GM18499 (cell line): ENCODE results near the gene CC2D1A.

Experiments used
- ATAC-seq: cut with Tn5 transposase; IDR thresholded peaks from one replicate; pipeline ENCODE4 v1.9.1; 2021; ENCODE audit warnings: moderate number of reproducible peaks; ENCODE audit not compliant: insufficient read depth, unreplicated experiment

The CC2D1A gene

GRCh38 chr19:13905634-13906520 is at the start of gene CC2D1A, which contains the start of gene BRME1:
CC2D1A (plus strand) TSS chr19:13906201; CDS start chr19:13906442, 241 bp downstream.
BRME1 (minus strand) TSS chr19:13906117; CDS start chr19:13904892, 1,225 bp downstream.
- ATAC-seq = peak; percentile 58

DNA sequence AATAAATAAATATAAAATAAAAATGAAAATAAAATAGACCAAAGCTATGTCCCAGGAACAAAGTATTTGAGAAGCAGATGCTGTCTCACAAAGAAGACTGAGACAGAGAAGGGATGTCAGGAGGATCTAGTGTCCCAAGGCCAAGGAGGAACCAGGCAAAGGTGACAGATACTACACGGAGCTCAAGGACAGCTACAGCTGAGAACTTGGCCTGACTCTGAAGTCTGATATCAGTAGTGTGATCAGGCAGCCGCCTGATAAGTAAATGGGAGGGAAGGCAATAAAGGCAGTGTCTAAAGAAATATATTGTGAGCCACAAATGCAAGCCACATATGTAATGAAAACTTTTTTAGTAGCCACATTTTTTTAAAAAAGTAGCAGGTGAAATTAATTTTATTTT is 49.5 kb upstream of the CC2D1A start:
- no peak for ATAC-seq

DNA sequence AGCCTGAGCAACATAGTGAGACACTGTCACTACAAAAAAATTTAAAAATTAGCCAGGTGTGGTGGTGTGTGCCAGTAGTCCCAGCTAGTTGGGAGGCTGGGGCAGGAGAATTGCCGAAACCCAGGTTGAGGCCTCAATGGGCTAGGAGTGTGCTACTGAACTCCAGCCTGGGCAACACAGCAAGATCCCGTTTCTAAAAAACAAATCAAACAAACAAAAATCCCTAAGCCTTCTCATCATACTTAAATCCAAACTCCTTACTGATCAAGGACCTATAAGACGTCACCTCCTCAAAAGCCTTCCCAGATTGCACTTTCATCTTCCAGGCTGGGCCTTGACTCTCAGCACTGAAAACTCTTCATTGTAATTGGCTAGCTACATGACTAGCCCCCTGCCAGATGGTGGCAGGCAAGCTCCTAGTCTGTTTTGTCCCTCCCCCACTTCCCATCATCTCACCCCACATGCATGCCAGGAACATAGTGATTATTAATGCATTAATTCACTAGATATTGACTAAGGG is 46.6 kb upstream of the CC2D1A start:
- no peak for ATAC-seq

DNA sequence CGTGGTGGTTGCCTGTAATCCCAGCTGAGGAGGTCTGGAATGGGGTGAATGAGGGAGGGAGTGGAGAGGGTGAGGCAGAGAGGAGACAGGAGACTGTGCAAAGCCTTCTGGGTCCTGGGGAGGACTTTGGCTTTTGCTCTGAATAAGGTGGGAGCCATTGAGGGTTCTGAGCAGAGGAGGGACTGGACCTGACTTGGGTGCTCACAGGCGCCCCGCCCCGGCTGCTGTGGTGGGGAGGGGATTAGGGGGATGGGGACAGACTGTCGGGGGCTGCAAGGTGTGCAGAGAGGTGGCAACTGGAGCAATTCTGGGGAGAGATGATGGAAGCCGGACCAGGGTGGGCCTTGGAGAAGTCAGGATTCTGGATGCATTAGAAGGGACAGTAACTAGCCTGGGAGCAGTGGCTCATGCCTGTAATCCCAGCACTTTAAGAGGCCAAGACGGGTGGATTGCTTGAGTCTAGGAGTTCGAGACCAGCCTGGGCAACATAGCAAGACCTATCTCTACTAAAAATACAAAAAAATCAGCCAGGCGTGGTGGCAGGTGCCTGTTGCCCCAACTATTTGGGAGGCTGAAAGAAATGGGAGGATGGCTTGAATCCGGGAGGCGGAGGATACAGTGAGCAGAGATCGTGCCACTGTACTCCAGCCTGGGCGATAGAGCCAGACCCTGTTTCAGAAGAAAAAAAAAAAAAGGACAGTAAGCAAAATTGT is 45.2 kb upstream of the CC2D1A start:
- ATAC-seq = no peak

- ATAC-seq = no peak
Observed at GRCh38 chr19:13861392-13861713, 44.6 kb upstream of the CC2D1A start.

DNA sequence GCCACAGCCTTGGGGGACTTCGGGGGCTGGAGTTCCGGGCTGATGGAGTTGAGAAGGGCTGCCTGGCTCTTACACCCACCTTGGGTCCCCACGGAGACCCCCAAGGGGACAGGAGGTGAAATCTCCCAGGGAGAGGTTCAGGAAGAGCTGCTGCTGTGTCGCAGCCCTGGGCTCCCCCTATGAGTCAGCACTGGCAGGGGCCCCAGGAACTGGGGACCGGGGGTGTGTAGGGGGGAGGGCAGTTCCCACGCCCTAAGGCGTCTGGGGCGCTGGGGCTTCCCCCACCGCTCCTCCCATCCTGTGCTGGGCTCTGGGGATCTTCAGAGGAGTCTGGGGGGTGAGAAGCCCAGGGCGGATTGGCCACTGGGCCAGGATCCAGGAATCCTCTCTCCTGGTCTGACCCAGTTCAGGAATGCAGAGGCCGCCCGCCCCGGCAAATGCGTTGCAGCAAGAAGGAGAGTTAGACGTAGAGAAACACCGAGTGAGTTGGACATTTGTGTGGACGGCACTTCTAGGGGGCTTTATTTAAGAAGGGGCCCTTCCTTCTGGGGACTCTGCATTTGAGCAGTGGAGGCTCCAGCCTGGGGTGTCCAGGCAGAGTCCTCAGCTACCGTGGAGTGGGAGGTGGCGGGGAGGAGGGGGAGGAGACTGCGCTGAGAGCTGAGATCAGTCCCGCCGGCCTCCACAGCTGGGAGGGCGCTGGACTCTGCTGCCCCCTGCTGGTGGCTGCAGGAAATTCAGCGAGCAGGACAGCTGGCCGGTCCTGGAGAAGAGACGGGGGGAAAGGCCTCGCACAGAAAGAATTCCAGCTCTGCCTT is 44.1 kb upstream of the CC2D1A start:
- ATAC-seq = no peak

DNA sequence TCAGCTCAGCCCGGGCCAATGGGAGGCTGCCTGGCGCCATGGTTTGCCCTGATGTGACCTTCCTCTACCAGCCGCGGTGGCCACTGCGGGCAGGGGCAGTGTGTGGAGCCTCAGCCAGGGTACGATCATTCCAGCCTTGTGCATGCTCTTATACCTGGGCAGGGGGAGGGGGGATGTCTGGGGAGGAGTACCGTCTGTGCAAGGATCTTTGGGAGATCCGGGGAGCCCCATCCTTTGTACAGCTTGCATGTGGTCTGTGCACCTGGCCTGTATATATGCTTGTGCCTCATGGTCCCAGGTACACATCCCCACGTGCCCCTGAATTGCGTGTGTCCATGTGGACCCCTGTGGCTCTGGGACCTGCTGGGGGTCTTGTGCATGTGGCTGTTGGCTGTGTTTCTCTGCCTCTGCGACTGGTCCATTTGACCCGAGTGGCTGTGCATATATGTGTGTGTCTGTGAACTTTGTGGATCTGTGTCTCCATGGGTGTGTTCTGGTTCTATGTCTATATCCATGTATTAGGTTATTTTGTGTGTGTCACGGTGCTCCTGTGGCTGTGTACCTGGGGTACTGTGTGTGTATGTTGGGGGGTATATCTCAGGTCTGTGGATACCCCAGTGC is 41.8 kb upstream of the CC2D1A start:
- ATAC-seq = no peak

GRCh38 chr19:13864667-13865570 is 41.1 kb upstream of the CC2D1A start:
- ATAC-seq = no peak

GRCh38 chr19:13865571-13866462 is 40.2 kb upstream of the CC2D1A start:
- no peak for ATAC-seq

DNA sequence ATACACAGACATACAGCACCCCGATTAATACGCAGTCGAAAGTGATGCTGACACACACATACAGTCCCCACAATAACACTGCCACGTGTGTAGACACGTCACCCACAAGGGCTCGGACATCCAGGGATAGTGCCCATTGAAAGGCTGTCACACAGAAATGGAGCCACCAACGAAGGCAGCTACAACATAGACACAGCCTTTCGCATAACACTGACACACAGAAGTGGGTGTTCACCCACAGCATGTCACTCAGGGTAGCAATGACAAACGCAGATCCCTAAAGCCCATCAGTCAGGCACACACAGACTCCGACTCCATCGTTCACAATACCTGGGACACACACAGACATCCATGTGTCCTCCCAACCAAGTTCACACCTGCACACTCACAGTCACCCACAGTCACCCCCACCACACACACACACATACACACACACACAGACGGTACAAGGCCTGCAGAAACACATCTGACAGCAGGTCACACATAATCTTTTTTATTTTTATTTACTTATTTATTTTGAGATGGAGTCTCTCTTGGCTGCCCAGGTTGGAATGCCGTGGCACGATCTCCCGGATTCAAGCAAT is 39.4 kb upstream of the CC2D1A start:
- no peak for ATAC-seq

DNA sequence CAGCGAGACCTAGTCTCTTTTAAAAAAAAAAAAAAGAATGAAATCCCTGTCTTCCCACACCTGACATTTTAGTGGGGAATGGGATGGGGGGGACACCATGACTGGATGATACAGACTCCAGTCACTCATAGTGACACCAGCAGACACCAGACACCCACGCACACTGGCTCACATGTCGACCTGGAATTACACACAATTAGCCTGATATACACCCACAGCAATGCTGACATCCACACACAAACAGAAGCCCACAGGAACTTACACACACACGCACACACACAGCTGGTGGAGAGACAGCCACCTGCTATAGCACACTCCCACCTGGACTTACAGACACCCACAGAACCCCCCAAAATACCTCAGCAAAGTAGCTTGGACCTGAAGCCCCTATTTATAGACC is 37.3 kb upstream of the CC2D1A start:
- ATAC-seq = no peak

- ATAC-seq = no peak
Observed at GRCh38 chr19:13869281-13869680, 36.7 kb upstream of the CC2D1A start.

- ATAC-seq = no peak
Observed at GRCh38 chr19:13870873-13871272, 35.1 kb upstream of the CC2D1A start.

GRCh38 chr19:13872339-13872694 is 33.7 kb upstream of the CC2D1A start:
- ATAC-seq = no peak

- no peak for ATAC-seq
Observed at GRCh38 chr19:13872695-13873389, 33.2 kb upstream of the CC2D1A start.

DNA sequence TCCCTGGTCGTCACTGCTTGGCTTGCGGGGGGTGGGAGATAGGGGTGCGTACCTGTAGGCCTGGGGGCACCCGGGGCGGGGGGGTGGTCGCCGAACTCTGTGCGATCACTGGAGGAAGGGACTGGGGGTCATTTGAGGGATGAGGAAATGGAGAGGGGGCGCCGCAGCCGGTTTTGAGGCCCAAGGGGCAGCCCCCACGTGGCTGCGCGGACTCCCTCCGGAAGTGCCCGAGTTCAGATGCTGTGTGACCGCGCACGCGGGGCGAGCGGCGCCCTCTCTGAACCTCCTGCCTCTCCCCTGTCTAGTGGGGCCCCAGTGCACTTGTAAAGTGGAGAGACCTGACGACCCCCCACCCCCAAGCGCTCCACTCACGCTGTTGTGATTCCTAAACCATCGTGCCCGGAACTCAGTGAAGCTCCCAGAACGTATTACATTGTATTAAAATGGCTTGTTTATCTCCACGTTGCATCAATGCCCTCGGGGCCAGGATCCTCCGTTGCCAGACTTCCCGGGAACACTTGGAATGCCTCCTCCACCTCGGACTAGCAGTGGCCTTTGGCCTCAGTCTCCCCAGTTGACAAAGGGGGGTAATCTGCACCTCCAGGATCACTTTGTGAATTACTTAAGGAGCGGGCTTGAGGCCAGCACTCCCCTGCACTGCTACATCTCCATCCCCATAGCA is 32.0 kb upstream of the CC2D1A start:
- ATAC-seq = no peak

DNA sequence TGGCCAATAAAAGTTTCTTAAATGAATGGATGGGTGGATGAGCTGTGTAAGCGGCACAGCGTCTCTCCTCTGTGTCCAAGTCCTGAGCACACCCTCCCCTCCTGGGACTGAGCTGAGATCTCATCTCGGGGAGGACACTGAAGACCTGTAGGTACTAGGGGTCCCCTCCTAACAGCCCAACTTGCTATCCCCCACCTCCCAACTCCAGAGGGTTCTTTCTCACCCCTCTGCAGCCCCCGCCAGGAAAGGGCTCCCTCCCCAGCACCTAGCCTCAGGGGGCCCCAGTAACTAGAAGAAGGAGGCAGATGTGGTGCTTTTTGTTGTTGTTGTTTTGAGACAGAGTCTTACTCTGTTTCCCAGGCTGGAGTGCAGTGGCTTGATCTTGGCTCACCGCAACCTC is 30.2 kb upstream of the CC2D1A start:
- no peak for ATAC-seq
